A549 (cell line): ENCODE data around the gene ENTHD1.

Source experiments
- CTCF ChIP-seq: fragments of >200 bp; sonication (Bioruptor Twin); formaldehyde crosslinking; IDR thresholded peaks from 3 replicates; pipeline ENCODE4 v1.5.1; 2016
- FOSL2 ChIP-seq, 2 experiments: fragments of 450-650 bp in 1 of 2; fragments of >200 bp in 1 of 2; sonication (Bioruptor Twin) in 1 of 2; formaldehyde crosslinking; IDR thresholded peaks; 2 replicates each; pipeline versions ENCODE4 v1.5.0 to v1.6.1; 2016 to 2020; ENCODE audit warnings: mild to moderate bottlenecking in 1 of 2, moderate library complexity in 1 of 2
- MAFK ChIP-seq: fragments of 450-650 bp; IDR thresholded peaks from 2 replicates; pipeline ENCODE4 v1.6.1; 2014; ENCODE audit not compliant: partially characterized antibody

- TF ChIP-seq CTCF (no peak), MAFK (no peak), FOSL2 (IDR thresholded peaks at IDR 0.05) (no peak), FOSL2 (CRISPR knock-in tag; IDR thresholded peaks at IDR 0.05) (no peak)
These were observed 49.1 kb upstream of the ENTHD1 start for GRCh38 chr22:39942439-39943230.
